Renal cortex interstitium (tissue), 11 donors: ENCODE measurements around the gene RASA2. TPM values are rescaled to one million over a fixed set of nuclear protein-coding genes. Genes with fewer than 3 reads are reported as not detected.

Source experiments
- DNase-seq, 11 donors: peaks; one replicate each; pipeline ENCODE4 v3.0.0-alpha.2; 2013; ENCODE audit warnings: low read depth in 9 of 11, low spot score in 4 of 11; ENCODE audit errors: extremely low read depth in 1 of 11
- polyA plus RNA-seq, 3 donors: library from polyadenylated mRNA; unstranded; fragments of 120-200 nt; gene quantifications; one replicate each; pipeline ENCODE4 v1.2.1, GENCODE V29; 2013; ENCODE audit not compliant: insufficient read length in 3 of 3

The RASA2 gene
- polyA plus RNA-seq, 3 donors, result 17.4 to 26.3 (median 22.3) TPM

GRCh38 chr3:141546081-141546480, 59.3 kb downstream of the RASA2 start:
- no peak for DNase-seq

- DNase-seq, result no peak
These were observed 59.8 kb downstream of the RASA2 start for GRCh38 chr3:141546586-141546985.

- no peak for DNase-seq
These were observed 61.0 kb downstream of the RASA2 start for GRCh38 chr3:141547791-141548190.

DNA sequence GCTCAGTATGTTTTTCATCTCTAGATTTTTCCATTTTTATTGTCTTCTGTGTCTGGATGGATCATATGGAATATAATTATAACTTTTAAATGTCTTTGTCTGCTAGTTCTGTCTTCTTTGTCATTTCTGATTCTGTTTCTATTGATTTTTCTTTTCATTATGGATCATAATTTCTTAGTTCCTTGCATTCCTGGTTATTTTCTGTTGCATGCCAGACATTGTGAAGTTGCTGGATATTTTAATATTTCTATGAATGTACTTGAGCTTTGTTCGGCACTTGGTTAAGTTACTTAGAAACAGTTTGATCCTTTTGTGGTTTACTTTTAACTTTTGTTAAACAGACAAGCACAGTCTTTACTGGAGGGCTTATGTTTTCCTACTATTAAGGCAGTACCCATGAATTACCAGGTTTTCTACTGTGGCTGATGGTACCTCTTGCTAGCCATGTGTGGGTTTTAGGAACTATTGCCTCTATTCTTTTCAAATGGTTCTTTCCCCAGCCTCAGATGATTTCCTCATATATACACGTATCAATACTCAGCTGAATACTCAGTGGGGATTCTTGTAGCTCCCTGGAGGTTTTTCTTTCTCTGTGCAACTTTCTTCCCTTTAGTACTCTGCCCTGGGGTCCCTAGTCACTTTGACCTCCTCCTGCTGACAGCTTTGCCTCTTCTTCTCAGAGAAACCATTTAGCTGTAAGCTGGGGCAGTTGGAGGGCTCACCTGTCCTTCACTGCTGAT, 64.3 kb downstream of the RASA2 start:
- no peak for DNase-seq

DNA sequence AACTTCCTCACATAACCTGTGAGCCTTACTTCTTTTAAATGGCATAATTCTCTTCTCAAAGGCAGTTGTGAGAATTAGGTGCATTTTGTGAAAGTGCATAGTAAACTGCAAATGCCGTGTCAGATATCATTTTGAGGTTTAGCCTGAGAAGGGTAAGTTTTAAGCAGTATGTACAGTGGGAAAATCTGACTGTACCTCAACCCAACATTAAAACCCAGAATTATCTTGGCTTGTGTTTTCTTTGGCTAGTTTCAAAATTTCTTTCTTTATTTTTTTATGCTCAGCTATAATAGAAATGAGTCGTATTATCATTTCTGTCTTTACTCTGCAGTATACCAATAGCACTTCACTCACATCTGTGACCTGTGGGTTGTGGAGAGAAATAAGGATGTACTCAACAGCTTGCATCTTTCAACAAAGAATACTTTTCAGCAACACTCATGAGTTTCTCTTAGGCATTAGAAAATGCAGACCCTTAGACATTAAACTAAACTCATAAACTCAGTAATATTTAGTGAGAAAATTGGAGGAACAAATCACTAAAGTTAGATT, 65.7 kb downstream of the RASA2 start:
- no peak for DNase-seq

GRCh38 chr3:141553055-141553454, 66.2 kb downstream of the RASA2 start:
- DNase-seq, result no peak

- no peak for DNase-seq
These were observed 69.2 kb downstream of the RASA2 start for GRCh38 chr3:141556034-141556433.

DNA sequence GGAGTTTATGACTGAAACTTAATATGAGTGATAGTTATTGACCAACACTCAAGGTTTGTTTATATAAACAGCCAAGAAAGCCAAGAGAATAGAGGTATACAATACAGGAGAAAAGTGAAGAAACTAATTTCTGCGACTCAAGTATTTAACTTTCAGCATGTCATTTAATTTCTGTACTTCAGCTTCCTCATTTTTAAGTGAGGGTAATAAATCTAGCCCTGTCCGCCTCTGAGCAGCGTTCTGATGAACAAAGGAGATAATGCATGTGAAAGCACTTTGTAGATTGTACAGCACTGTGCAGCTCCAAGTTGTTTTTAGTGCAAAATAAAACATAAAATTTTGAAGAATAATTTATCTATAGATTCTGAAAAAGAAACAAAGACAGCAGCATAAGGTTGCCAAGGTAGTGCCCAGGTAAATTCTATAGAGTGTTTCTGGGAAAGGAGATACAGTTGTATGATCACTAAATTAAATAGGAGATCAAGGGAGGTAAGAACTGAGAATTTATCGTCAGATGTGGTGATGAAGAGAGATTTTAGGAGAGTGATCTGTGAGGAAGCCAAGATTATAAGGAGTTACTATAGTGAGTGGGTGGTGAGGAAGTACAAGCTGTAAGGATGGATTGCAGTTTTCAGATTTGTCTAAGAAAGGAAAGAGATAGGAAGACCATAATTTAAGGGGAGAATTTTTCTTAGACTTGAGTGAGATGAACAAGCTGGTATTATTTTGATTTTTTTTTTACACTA, 71.3 kb downstream of the RASA2 start:
- peak in 4 of 11 donors; percentile 7 to 22 (median 8) for DNase-seq

DNA sequence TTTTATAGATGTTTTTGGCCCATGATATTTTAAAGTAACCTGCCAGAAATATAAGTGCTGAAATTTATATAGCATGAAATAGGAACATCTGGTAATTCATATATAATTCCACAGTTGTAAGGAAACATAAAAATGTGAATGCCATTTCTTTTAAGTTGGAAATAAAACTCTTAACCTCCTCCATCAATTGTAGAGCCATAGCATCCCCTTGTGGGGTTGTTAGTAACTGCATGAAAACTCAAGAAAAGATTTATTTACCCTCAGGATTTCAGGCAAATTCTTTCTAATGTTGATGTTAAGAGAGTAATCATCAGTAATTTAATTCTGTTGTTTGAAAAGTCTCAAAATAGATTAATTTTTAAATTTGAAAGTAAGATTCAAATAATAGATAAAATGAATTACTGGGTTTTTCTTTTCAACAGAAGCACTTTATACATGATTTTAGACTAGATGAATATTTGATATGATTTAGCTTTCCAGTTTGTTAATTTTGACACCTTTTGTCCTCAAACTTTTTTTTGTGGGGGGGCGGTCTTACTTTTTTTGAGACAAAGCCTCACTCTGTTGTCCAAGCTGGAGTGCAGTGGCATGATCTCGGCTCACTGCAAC, 74.7 kb downstream of the RASA2 start:
- peak; percentile 16 to 74 (median 56) for DNase-seq

GRCh38 chr3:141564241-141564640, 77.4 kb downstream of the RASA2 start:
- DNase-seq, result no peak

GRCh38 chr3:141570068-141570467, 83.2 kb downstream of the RASA2 start:
- no peak for DNase-seq

DNA sequence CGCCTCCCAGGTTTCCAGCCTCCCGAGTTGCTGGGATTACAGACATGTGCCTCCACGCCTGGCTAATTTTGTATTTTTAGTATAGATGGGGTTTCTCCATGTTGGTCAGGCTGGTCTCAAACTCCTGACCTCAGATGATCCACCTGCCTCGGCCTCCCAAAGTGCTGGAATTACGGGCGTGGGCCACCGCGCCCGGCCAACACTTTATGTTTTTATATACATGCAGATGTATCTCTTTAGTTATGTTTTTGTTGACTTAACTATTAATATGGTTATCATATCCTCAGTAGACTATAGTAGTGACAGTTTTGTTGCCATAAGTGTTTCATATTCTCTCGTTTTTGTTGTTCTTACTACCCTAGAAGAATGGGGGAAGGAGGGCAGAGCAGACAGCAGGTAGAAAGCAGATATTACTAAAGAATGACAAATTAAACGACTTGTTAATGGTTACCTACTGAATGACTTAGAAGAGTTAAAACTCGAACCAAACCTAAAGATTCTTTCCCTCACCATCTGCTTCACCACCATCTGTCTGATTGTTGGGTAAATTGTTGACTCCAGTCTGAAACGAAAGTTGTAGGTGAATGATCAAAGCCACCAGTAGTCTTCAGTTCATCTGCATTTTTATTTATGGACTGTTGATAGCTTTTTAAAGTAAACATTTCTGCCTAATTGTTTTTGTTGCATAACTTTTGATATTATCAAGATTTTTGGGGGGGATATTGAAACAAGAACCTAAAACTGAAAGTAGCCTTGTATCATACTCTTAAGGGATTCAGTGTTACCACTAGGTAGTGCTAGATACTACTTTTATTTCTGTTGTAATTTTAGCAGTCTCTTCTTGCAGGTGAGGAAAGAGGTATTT, 89.3 kb downstream of the RASA2 start:
- DNase-seq, result peak in 3 of 11 donors; percentile 3 to 18 (median 13)

GRCh38 chr3:141576744-141577052, 89.9 kb downstream of the RASA2 start:
- no peak for DNase-seq

GRCh38 chr3:141578202-141578973, 91.6 kb downstream of the RASA2 start:
- DNase-seq, result no peak

DNA sequence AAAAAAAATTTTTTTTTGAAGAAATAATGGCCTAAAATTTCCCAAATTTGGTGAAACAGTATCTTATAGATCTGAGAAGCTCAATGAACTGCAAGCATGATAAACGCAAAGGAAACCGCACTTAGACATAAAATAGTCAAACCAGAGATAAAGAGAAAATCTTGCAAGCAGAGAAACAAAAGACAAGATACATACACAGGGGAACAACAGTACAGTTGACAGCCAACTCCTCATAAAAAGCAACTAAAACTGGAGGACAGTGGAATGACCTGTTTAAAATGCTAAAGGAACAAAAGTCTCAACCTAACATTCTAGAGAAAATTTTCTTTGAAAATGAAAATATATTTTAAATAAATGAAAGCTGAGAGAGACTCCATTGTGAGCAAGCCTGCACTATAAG, 107.5 kb downstream of the RASA2 start:
- DNase-seq, result no peak

DNA sequence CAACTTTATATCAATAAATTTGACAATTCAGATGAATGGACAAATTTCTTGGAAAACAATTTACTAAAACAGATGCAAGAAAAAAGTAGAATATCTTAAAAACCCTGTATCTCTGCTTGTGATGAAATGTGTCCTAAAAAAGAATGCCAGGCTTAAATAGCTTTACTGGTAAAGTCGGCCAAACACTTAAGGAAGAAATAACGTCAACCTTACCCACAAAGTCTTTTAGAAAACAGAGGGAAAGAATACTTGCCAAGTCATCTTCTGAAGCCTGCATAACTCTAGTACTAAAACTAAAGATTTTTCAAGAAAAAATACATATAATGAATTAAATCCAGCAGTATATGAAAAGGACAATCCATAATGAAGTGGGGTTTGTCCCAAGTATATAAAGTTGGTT, 111.1 kb downstream of the RASA2 start:
- no peak for DNase-seq

DNA sequence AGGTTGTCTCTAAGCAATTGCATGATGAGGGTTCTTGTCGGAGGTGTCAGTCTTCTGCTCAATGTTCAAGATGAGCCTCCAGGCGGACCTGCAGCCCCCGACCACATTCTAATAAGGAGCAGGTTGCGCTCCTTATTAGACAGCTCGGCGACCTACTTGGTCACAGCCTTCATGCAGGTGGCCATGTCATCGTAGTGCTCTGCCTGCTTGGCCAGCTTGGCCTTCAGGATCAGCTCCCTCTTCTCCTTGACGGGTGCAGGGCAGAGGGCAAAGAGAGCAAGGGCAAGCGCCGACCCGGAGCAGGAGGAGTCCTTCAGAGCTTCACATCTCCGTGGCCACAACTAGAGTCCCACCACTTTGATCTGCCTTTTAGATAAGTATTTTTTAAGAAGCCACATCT, 113.5 kb downstream of the RASA2 start:
- DNase-seq, result no peak

DNA sequence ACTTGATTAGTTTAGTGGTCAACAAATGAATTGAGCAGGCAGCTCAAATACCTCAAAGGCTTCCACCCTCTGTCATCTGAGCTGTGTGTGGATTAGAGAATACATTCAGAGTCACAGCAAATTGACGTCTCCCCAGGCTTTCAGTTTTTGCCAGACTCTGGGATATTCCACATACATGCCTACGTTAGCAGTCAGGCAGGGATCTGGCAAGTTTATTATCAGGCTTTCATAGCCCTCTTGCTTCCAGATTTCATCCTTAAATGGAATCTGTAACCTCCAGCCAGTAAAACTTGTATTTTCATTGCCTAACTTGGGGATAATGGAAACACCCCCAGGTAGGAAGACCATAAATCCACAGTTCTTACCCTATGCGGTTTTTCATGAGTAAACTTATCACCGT, 115.9 kb downstream of the RASA2 start:
- DNase-seq, result no peak
